DMS53 treated with DMSO at 0.1 percent for 48 hours (cell line): Measurements from ENCODE around the gene THSD4.

ENCODE experiments used
- DNase-seq: peaks from one replicate; lab custom pipeline; 2025; ENCODE audit not compliant: unreplicated experiment; lab: John Stamatoyannopoulos, UW

The THSD4 gene

DNA sequence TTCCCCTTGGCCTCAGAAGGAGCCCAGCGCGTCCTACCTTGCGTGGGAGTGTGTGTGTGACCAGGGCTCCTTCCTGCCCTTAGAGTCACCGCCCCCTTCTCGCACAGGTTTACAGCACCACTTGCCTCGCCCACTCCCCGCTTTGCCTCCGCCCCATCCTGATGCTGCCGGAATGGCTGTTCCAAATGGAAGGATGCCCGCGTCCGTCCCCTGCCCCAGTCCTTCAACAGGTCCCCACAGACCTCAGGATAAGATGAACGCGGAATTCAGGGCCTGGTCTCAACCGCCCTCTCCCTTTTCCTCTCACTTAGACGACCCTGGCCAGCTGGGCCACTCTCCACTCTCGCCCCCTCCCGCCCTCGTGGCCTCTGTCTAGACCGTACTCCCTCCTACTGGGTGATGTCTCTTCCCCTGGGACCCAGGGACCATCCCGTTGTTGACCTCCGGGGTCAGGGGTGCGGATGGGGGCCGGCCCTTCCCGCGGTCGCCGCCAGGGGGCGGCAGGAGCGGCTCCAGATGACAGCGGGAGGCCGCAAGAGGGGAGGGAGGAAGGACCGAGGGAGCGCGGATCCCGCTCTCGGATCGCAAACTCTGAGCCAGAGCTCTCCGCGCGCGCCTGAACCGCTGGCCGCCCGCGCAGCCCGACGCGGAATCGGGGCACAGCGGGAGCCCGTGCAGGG, at the start of gene THSD4:
THSD4 (plus strand) TSS at position 585 of the 680 bp plus-strand sequence.
- peak; percentile 20 for DNase-seq

DNA sequence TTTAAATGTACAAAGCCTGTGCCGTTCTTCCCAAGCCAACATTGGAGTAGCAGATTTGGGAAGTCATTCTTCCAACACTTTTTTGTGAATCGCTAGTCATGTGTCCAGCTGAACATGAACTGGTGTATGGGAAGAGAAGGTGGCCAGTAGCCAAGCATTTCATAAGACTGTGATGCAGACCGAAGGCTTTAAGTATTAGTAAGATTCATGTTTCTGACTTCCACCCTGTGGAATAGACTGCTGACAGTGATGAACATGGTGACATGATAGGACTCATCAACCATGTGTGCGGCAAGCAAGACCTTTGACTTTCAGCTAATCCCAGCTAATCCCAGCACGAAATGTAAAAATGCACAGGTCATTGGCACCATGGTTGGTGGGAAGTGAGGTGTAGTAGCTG, 48.3 kb upstream of the THSD4 start:
- DNase-seq: no peak

DNA sequence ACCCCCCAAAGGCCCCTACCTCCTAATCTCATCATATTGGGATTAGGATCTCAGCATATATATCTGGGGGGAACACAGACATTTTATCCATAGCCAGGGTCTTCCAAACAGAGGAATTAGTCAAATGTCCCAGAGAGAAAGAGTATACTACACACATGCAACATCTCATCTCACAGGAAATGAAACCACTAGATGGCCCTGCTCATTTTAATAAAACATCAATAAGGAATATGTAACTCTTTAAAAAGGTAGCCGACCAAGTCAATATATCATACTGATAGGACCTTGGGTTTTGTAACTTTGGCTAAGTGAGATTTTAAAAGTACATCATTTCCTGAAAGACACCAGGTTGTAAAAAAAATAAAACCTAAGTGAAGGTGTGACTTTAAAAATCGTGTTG, 45.6 kb upstream of the THSD4 start:
- no peak for DNase-seq

DNA sequence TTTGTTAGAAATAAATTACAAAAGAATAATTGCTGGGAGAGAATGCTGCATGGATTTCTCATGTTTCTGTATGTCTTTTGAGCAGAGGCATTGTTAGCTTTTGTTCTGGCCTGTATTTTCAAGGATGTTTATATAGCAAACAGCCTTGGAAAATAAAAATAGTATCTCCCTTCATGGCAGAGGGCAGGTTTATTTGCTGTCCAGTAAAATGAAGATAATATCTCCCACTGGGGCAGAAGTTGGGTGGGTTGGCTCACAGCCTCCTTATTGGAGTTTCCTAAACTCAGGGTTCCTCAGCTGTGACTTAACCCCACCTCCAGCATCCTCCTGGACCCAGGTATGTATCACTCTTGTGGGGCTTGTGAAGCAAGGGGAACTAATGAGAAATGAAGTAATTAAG, 43.7 kb upstream of the THSD4 start:
- DNase-seq: no peak

DNA sequence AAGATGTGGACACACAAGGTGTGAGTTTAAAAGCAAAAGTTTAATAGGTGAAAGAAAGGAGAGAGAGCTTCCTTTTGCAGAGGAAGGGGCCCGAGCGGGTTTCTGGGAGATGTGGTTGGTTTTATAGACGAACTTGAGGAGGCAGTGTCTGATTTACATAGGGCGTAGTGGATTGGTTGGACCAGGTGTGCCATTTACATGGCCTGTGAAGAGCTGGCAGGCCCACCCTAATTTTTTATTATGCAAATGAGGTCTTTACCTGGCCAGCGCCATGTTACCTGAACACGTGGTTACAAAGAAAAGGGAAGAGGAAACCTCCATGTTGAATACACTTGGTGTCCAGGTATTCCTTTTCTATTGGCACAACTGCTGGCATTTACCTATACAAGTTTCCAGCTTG, 42.8 kb upstream of the THSD4 start:
- DNase-seq: no peak

DNA sequence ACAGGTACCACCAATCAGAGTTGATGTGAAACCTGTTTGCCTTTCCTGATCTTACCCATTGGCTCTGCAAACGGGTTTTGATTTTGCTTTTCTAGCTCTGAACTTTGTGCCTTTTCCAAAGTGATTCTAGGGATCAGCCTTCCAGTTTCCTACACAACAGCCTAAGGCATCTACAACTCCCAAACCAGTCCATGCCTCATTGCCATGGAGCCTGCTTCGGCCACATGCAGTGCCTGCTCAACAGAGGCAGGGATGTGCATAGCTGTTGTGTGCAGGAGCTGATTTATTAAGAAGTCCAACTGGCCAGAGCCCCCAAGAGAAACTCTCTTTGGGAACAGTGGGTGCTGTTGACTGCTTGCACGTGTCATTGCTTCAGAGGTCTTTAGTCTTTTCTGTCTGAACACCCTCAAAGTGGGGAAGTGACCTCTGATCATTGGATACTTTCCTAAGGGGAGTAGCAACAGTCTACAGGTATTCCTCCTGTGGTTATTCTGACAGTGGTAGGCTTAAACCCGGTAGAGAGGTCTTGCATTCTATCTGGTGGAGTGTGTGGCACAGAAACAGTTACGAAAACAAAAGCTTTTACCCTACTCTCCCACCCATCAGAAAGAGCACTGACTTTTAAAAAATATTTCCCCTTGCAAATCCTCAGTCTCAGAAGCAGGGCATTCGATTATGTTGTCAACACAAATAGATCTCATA, 36.6 kb upstream of the THSD4 start:
- DNase-seq: no peak

DNA sequence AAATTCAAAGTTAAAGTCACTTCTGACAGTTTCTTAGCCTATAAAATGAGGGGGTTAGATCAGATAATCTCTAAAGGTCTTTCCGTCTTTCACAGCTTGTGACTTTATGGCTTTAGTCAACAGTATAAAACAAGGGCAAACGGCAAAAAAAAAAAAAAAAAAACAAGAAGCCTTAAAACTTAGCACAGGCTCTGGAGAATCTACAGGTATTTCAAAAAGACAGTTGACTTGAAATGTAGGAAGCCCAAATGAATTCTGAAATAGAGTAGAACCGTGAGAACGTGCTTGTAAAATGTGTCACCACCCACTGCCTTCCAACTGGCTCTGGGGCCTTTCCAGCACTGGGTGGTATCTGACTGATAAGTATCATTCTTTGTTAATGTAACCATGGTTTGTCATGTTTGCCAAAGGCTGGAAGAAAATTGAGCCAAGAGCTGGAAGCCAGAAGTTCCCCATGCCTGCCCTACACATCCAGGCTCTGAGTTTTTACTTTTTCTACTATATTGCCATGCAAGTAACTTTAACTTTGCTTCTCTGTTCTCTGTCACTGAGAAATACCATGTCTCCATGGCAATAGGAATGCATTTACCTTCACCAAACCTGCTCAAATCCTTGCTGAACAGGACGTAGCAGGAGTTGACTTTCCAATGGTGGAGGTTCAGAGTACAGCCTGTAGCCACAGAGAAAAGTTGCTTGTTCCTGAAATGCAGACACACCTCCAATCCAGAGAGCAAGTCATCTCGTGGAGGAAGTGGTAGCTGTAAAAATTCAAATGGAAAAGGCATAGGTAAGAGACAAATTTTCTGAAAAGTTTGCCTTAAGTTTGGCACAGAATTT, 35.8 kb upstream of the THSD4 start:
- DNase-seq: no peak

DNA sequence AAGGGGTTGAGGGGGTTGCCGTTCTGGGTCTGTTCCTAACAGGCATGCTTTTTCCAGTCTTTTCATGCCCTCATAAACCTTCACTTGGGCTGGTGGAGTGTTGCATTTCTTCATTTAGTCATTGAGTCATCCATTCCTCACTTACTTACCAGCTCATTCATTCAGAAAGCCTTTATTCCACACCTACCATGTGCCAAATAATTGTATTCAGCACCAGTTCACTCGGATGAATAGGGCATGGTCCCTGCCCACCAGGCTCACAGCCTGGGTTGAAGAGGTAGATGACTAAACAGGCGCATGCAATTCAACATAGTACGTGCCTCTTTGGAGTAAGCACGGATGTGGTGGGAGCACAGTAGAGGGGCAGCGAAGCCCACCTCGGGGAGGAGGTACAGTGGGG, 35.1 kb upstream of the THSD4 start:
- DNase-seq: no peak

DNA sequence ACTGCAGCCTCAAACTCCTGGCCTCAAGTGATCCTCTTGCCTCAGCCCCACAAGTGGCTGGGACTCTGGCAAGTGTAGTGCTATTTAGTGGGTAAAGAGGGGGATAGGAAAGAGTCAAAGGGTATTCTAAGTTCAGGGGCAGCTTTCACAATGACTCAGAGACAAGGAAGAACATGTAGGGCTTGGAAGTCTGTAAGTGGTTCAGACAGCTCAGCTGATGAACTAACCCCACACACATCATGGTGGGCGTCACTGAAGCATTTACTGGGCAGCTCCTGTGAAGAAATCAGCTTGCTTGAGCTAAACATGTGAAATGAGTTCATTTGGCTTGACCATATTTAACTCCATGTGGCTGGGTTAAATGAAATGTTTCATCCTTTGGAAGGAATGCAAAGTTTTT, 34.6 kb upstream of the THSD4 start:
- DNase-seq: no peak

DNA sequence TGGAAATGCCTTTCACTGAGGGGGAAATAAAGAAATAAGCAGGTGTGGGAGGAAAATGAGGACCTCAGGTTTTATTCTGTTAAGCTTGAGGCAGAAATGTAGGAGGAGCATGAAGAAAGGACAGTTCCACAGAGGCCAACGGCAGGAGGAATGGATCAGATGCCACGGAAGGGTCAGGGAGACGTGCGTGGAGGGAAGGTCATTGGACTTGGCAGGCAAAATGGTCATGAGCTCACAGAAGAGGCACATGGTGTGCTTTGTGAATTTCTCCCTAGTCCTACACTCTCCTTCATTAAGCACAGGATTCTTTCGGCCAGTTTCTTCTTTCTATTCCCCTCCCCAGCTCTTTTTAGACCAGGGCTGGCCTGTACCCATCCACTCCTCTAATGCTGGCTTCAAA, 32.5 kb upstream of the THSD4 start:
- no peak for DNase-seq

DNA sequence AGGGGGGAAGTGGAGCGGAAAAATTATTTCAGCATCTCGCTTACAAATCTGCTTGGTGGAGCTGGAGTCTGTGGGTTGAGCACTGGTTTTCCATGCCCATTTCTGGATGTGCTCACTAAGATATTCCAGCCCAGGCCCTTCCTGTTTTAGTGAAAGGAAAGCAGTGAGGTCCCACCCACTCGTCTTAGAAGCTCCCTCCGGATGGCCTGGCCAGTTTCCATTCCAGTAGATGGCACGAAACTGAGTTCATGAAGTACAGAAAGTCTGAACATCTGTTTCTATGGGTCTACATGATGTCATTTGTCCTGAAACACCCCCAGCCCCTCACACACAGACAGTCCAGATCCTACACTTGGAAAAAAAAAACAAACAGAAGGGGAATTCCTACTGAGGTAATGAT, 31.9 kb upstream of the THSD4 start:
- no peak for DNase-seq

DNA sequence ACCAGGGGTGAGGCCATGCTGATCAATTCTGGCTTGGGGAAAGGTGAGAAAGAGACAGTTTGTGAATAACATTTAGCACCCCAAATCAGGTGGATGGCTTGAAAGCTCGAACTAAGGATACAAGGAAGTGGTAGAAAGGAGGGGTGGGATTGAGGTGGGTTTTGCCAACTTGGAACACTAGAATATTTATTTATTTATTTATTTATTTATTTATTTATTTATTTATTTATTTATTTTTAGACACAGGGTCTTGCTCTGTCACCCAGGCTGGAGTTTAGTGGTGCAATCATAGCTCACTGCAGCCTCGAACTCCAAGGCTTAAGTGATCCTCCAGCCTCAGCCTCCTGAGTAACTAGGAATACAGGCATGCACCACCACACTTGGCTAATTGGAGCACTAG, 31.0 kb upstream of the THSD4 start:
- no peak for DNase-seq

DNA sequence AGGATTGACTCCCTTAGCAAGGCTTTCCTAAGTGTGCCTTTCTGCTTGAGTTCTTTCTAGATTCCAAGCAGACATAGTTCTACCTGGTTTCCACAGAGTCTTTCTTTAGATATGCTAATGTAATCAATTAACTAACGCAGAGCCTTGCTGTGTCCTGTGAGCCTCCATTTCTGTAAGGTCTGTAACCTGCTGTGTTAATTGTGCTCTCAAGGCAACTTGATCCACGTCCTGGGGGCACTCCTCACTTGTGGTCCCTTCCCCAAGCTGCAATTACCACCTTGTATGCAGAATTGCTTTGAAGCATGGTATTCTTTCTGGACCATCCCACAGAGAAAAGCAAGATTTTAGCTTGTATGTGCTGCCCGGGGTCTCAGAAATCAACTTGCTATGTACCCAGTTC, 29.5 kb upstream of the THSD4 start:
- no peak for DNase-seq

DNA sequence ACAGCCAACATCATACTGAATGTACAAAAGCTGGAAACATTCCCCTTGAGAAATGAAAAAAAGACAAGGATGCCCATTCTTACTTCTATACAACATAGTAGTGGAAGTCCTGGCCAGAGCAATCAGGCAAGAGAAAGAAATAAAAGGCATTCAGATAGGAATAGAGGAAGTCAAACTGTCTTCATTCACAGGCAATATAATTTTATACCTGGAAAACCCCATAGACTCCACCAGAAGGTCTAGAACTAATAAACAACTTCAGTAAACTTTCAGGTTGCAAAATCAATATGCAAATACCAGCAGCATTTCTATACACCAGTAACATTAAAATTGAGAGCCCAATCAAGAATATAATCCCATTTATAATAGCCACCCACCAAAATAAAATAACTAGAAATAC, 27.1 kb upstream of the THSD4 start:
- no peak for DNase-seq

DNA sequence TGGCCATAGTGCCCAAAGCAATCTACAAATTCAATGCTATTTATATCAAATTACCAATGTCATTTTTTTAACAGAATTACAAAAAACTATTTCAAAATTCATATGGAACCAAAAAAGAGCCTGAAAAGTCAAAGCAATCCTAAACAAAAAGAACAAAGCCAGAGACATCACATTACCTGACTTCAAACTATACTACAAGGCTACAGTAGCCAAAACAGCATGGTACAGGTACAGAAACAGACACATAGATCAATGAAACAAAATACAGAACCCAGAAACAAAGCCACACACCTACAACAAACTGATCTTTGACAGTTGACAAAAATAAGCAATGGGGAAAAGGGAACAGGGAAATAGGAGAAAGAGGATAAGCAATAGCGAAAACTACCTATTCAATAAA, 26.6 kb upstream of the THSD4 start:
- DNase-seq: no peak

DNA sequence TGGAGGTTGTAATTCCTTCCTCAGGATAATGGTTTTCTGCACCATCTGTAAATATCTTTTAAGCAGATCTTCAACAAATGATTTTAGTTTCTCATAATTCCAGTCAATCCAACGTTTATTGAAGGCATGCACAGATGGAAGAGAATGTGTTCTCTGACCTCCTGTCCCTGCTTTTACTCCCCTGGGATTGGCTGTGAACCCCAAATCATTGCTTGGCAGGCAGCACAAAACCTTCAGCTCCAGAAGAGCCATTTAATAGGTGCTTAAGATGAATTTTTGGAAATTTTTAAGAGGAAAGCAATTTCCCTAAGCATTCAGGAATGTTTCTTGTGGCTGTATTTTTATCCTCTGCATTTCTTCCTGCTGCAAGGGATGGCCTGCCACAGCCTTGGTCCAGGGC, 25.5 kb upstream of the THSD4 start:
- DNase-seq: no peak

DNA sequence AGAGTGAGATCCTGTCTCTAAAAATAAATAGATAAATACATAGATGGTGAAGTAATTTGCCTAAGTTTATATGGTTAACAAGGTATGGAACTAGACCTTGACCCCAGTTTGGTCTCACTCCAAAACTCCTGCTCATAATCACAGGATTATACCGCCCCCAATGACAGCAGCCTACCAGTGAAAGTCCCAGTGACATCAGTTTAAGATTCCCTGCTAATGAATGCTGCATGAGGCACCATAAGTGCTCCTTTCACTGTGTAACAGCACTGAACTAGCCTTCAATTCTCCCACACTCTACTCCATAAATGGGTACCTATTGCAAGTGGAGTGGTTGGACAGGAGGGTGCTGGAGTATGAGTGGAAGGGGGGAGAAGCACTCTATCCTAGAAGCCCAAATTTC, 23.7 kb upstream of the THSD4 start:
- DNase-seq: no peak

DNA sequence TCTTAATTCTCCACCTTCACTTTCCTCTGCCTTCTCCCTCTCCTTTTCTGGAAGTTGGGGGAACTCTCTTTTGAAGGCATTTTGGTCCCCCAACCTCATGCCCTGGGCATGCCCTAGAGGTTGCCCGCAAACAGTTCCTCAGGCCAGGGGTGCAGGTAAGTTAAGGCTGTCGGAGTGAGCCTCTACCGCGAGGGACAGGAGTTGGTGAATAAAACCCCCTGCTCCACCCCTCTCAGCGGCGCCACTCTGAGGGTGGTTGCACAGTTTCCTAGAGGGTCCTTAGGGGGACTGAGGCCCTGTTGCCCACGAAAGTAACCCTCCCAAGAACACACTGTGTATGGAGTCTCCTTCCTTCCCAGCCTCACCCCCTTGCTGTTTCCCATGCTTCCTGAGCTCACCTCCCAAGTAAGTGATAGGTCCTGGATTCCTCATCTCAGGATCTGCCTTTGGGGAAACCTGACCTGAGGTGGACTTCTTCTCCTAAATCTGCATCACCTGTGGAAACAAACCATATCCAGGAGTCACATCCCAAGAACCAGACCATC, 23.1 kb upstream of the THSD4 start:
- no peak for DNase-seq

DNA sequence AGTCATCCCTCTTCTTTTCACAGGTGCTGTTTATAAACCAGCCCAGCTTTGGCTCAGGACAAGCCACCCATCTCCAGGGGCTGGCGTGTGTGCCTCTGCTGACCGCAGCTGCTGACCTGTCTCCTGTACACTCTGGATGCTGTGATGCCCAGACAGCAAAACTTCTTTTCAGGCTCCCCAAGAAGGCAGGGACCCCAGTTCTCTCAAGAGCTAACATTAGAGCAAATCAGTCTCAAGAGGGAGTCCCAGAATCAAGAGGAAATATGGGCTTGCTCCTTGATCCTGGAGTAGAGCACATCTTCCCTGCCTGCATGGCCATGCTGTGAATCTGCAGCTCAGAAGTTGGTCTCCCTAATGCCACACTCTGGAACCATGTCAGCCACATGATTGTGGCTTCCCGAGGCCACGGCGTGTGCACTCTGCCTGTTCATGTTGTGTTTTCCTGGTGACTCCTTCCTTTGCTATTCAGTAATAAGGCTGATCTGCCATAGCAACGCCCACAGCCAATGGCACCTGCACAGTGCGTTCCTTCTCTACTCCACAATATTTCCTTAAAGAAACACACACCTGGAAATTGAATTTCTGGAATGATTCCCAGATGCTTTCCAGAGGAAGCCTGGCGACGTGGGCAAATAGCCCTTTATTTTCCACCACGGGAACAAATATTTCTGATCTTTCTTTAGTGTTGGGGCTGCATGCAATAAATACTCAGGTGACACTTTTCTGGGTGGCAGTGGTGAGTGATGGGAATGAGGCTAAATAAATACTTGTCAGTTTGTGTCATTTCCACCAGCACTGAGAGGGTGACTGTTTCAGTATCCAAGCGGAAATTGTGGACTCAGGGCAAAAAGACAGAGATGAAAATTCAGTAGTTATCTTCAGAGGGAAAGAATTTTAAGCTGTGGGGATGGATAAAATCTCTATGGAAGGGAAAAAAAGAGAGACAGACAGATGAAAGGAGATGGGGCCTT, 21.9 kb upstream of the THSD4 start:
- DNase-seq: no peak

DNA sequence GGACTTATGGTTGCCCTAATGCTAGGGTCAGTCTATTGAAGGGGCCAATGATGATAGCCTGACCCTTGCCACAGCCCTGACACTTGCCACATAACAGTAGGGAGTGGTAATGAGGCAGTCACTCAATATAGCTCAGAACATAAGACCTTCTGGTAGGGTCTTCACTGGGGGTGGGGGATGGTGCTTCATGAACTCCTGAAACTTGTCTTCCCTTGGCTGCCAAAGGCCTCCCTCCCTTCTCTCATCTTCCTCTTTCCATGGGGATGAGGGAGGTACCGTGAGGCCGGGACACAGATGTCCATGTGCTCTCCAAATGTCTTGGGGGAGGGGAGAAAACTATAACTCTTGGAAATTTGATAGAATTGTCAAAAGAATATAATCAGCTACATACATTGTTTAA, 21.1 kb upstream of the THSD4 start:
- no peak for DNase-seq

DNA sequence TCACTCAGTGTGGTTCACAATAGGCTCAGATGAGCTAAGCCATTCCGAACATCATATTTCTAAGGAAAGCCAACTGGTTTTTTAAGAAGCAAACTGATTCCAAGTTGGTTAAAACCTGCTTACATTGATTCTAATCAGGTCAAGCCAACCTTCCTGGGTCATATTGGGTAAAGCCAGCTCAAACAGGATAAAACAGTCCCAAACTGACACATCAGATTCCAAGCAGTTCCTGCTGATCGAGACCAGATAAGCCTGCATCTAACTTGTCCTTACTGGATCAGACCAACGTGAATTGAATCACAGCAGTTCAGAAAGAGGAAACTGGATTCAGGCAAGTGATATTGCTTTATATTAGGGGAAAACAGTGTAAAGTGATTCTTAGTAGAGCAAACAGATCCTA, 18.6 kb upstream of the THSD4 start:
- DNase-seq: no peak
